Activated T-cell treated with anti-CD3 and anti-CD28 coated beads for 4 hours (primary cell): ENCODE measurements around the gene ATP6V0A4.

Source experiments
- DNase-seq: peaks from one replicate; pipeline ENCODE4 v3.0.0-alpha.2; 2020

ATP6V0A4 gene

DNA sequence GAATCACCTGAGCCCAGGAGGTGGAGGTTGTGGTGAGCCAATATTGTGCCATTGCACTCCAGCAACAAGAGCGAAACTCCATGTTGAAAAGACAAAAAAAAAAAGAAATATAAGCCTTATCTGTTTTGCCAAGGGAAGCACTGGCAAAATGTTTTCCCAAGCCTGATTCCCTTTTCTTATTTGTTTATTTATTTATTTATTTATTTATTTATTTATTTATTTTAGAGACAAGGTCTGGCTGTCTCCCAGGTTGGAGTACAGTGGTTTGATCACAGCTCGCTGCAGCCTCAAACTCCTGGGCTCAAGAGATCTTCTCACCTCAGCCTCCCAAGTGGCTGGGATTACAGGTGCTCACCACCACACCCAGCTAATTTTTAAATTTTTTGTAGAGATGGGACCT lies 141.0 kb downstream of the ATP6V0A4 start:
- no peak for DNase-seq
